HEK293T (cell line): ENCODE measurements around the gene AXDND1.

ENCODE experiments used
- BHLHE40 ChIP-seq: fragments of 450-650 bp; IDR thresholded peaks from 2 replicates; pipeline ENCODE4 v1.6.1; 2016; ENCODE audit warnings: mild to moderate bottlenecking, moderate library complexity, borderline replicate concordance
- FOXM1 ChIP-seq: fragments of 450-650 bp; IDR thresholded peaks from 2 replicates; pipeline ENCODE4 v1.6.1; 2017; ENCODE audit warnings: mild to moderate bottlenecking, borderline replicate concordance

DNA sequence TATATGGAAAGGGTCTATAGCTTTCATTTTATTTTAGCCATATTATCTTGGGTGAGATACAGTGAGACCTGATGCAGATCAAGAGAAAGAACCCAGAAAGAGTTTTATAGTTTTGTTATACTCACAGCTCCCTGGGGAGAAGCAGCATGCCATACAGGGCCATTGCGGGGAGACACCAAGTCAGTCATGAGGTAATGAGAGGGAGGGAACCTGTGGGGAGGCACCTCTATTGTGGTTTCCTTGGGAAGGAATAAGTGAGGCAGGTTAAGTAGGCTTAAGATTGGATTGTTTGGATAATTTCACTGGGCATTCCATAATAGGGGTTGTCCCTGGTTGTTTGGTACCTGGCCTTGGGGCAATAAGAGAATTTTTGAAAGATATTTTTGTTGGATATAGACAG, 19.7 kb downstream of the AXDND1 start:
- TF ChIP-seq BHLHE40, result no peak
- TF ChIP-seq FOXM1, result no peak
